Transverse colon (tissue), 4 donors: ENCODE measurements around the gene VSIG10L2. TPM values are rescaled to one million over a fixed set of nuclear protein-coding genes. Genes with fewer than 3 reads are reported as not detected.
A peak's percentile ranks its signal among the peaks of the same experiment; 100 is the strongest.

Experiments
- DNase-seq: peaks from one replicate; pipeline ENCODE4 v3.0.0-alpha.2; 2019
- H3K27ac ChIP-seq, 4 donors: fragments of 200-600 bp; sonication (generic); 2 replicates each; pipeline ENCODE4 v1.5.1; 2016 to 2018; ENCODE audit warnings: inconsistent platforms in 4 of 4
- H3K27me3 ChIP-seq: fragments of 200-600 bp; sonication (generic); 2 replicates; pipeline ENCODE4 v1.5.1; 2017; ENCODE audit warnings: inconsistent platforms
- H3K36me3 ChIP-seq, 4 donors: fragments of 200-600 bp; sonication (generic); 2 replicates each; pipeline ENCODE4 v1.5.1; 2017 to 2019; ENCODE audit warnings: inconsistent platforms in 4 of 4
- H3K4me1 ChIP-seq, 4 donors: fragments of 200-600 bp; sonication (generic); 2 replicates each; pipeline ENCODE4 v1.5.1; 2017 to 2020; ENCODE audit warnings: inconsistent platforms in 4 of 4
- H3K4me3 ChIP-seq, 4 donors: fragments of 200-600 bp; sonication (generic); 1 replicate in 1 of 4; 2 replicates in 3 of 4; pipeline versions ENCODE4 v1.5.1 to v1.6.1; 2017 to 2019; ENCODE audit warnings: inconsistent platforms in 4 of 4
- H3K9me3 ChIP-seq, 2 donors: fragments of 200-600 bp; sonication (generic); 2 replicates each; pipeline ENCODE4 v1.5.1; 2017 to 2019; ENCODE audit warnings: inconsistent platforms in 2 of 2
- EP300 ChIP-seq: sonication (generic); formaldehyde crosslinking; IDR thresholded peaks from one replicate; pipeline ENCODE4 v1.6.1; 2017; ENCODE audit warnings: antibody characterized with exemption, low read depth
- POLR2A ChIP-seq: fragments of 450-650 bp; IDR thresholded peaks from one replicate; pipeline ENCODE4 v1.6.1; 2016; ENCODE audit warnings: antibody characterized with exemption, mild to moderate bottlenecking, moderate library complexity
- POLR2AphosphoS5 ChIP-seq, 3 donors: sonication (generic); formaldehyde crosslinking; IDR thresholded peaks; one replicate each; pipeline ENCODE4 v1.6.1; 2016; ENCODE audit warnings: antibody characterized with exemption in 3 of 3
- WGBS, 2 donors: methylation state at CpG; one replicate each; pipeline ENCODE4 v1.1.5; 2018; ENCODE audit warnings: low coverage in 1 of 2; 5-methylcytosine and 5-hydroxymethylcytosine counted together
- in situ Hi-C, 4 donors: fragments of 200-750 bp; cut with MboI; loops; one replicate each; pipeline versions ENCODE4 v1.15.0 to v1.15.1; 2017; ENCODE audit warnings: low sequenced_read_pairs in 3 of 4, low pct_ligation_motif_present in 1 of 4, low pct_unique_long_range_greater_than_20kb in 1 of 4
- intact Hi-C: fragments of 100-400 bp; cut with DNase I; formaldehyde crosslinking; loops from one replicate; pipeline ENCODE4 v1.15.1; 2023; ENCODE audit warnings: low total_unique reads
- total RNA-seq, 4 donors: library from RNA; depleted of rRNA; stranded (reverse); fragments of >200 nt; gene quantifications; one replicate each; pipeline ENCODE4 v1.1.0, GENCODE V29; 2016
- TF ChIP-seq, protein P1 (sequence below), 5 experiments: fragments of 200-600 bp in 3 of 5; fragments of 450-650 bp in 2 of 5; sonication (generic) in 3 of 5; IDR thresholded peaks; 1 replicate in 2 of 5; 2 replicates in 3 of 5; pipeline ENCODE4 v1.5.1; 2016 to 2017; ENCODE audit warnings: antibody characterized with exemption in 5 of 5, inconsistent platforms in 3 of 5, mild to moderate bottlenecking in 2 of 5, moderate library complexity in 1 of 5

The VSIG10L2 gene
- total RNA-seq, result not detected

GRCh38 chr11:125945797-125946520 is at the start of gene VSIG10L2:
Gene VSIG10L2 (plus strand): TSS chr11:125946044. CDS start chr11:125946056, 12 bp downstream.
- Histone ChIP-seq H3K27me3 (no peaks in the 10 kb centered on the region), H3K36me3 (no peaks in the 10 kb centered on the region), H3K9me3 (no peaks in the 10 kb centered on the region), H3K4me3 (no peak within 1 kb of the TSS), H3K27ac (no peak within 1 kb of the TSS), H3K4me1 (peaks cover 2 to 6% (median 4%) of the 10 kb centered on the region in 4 donors)
- intact Hi-C loops, result no loop called here
- in situ Hi-C loops, result no loop called here
- WGBS, 2 donors, result 77 to 92% methylated on average over 5 to 8 of the region's 8 CpGs
- TF ChIP-seq POLR2AphosphoS5 (IDR thresholded peaks at IDR 0.05), result no peak
- TF ChIP-seq, protein P1, sequence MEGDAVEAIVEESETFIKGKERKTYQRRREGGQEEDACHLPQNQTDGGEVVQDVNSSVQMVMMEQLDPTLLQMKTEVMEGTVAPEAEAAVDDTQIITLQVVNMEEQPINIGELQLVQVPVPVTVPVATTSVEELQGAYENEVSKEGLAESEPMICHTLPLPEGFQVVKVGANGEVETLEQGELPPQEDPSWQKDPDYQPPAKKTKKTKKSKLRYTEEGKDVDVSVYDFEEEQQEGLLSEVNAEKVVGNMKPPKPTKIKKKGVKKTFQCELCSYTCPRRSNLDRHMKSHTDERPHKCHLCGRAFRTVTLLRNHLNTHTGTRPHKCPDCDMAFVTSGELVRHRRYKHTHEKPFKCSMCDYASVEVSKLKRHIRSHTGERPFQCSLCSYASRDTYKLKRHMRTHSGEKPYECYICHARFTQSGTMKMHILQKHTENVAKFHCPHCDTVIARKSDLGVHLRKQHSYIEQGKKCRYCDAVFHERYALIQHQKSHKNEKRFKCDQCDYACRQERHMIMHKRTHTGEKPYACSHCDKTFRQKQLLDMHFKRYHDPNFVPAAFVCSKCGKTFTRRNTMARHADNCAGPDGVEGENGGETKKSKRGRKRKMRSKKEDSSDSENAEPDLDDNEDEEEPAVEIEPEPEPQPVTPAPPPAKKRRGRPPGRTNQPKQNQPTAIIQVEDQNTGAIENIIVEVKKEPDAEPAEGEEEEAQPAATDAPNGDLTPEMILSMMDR (IDR thresholded peaks at IDR 0.05), result no peak
- no peak for TF ChIP-seq POLR2A
- TF ChIP-seq EP300, result no peak
- no peak for DNase-seq

GRCh38 chr11:125901872-125902271 is 44.0 kb upstream of the VSIG10L2 start:
- Histone ChIP-seq H3K36me3 (no peaks in the 10 kb centered on the region), H3K27ac (no peak overlapping the region), H3K4me3 (peak overlapping the region in 1 of 4 donors; percentile 89), H3K9me3 (no peaks in the 10 kb centered on the region), H3K27me3 (peaks cover 32% of the 10 kb centered on the region), H3K4me1 (peaks cover 0 to 25% (median 13%) of the 10 kb centered on the region in 4 donors)
- 82 to 84% methylated on average over 3 to 6 of the region's 6 CpGs for WGBS, 2 donors
- in situ Hi-C loops (no loop called here), intact Hi-C loops (no loop called here)
- no peak for DNase-seq
- no peak for TF ChIP-seq POLR2AphosphoS5 (IDR thresholded peaks at IDR 0.05)

DNA sequence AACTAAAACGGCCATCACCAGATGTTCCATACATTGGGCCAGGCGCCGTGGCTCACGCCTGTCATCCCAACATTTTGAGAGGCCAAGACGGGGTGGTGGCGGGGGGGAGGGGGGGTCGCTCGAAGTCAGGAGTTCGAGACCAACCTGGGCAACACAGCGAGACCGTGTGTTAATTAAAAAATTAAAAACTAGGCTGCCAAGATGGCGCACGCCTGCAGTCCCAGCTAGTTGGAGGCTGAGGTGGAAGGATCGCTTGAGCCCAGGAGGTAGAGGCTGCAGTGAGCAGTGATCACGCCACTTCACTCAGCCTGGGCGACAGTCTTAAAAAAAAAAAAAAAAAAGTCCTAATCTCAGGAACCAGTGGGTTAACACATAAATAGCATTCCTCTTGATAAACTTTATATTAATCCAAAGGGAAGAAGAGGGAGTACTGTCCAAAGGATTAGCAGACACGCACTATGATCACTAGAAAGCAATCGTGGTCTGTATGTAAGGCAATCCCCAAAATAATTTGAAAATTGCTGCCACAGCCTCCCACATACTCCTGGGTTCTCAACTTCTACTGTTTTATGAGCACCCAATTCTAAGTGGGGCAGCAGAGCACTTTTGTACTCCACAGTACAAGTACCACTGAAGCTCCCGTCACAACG is 43.4 kb upstream of the VSIG10L2 start:
- intact Hi-C loops (no loop called here), in situ Hi-C loops (no loop called here)
- peaks cover 33% of the 10 kb centered on the region for H3K27me3 ChIP-seq
- H3K36me3 ChIP-seq, result no peaks in the 10 kb centered on the region
- no peaks in the 10 kb centered on the region for H3K9me3 ChIP-seq
- DNase-seq, result no peak
- TF ChIP-seq POLR2A (no peak), POLR2AphosphoS5 (IDR thresholded peaks at IDR 0.05) (no peak), EP300 (no peak)
- TF ChIP-seq, protein P1 (IDR thresholded peaks at IDR 0.05), result no peak
- 4 to 62% methylated on average over 4 to 20 of the region's 20 CpGs for WGBS, 2 donors
- peak overlapping the region; percentile 76 to 86 (median 84) for H3K27ac ChIP-seq
- peak overlapping the region; percentile 55 to 89 (median 61) for H3K4me3 ChIP-seq
- H3K4me1 ChIP-seq, result peaks cover 0 to 25% (median 13%) of the 10 kb centered on the region in 4 donors

DNA sequence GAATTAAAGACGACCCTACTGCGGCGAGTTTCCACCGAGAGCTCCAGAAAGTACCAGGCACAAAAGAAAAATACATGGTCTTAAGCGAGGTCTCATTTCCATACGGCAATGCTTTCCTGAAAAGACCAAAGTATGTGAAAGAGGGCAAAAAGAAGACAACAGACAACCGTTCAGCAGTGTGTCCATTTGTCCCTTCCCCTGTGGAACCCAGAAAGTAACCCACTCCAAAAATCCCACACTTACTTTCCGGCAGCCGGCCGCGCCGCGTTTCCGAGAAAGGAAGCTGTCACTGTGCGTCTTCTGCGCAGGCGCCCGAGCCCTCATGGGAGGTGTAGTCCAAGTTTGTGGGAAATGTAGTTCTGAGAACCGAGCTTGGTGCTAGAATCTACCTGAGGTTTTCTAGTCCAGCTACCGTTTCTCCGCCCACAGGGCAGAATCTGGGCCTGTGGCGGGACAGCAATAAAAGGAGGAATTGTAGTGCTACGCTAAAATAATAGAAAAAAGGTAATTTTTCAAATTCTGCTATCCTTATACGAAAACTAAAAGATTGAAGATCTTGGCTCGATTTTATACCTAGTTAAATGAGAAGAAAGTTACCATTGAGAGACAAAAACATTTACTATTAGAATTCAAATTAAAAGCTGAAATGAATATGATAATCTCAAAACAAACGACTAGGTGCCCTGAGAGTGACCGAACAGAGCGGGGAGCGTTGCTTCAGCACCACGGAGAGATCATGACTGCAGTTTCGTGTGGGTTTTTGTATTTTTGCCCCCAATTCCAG is 42.7 kb upstream of the VSIG10L2 start, which contains the start of gene PUS3:
TSS of gene PUS3 (minus strand) at position 280 of the 784 bp plus-strand sequence. CDS start 6,922 bp downstream, outside the sequence.
- intact Hi-C loops, result no loop called here
- H3K36me3 ChIP-seq, result no peaks in the 10 kb centered on the region
- TF ChIP-seq, protein P1 (IDR thresholded peaks at IDR 0.05), result no peak
- TF ChIP-seq POLR2A (peak; percentile 63), EP300 (no peak), POLR2AphosphoS5 (IDR thresholded peaks at IDR 0.05) (peak; percentile 71 to 80 (median 79))
- DNase-seq, result peak; percentile 90
- no peaks in the 10 kb centered on the region for H3K9me3 ChIP-seq
- peaks cover 0 to 25% (median 13%) of the 10 kb centered on the region in 4 donors for H3K4me1 ChIP-seq
- WGBS, 2 donors, result 4 to 7% methylated on average over 23 to 31 of the region's 31 CpGs
- in situ Hi-C loops, result no loop called here
- H3K27me3 ChIP-seq, result peaks cover 33% of the 10 kb centered on the region
- peak within 1 kb of the TSS; percentile 55 to 89 (median 61) for H3K4me3 ChIP-seq
- H3K27ac ChIP-seq, result peak within 1 kb of the TSS; percentile 76 to 86 (median 84)
